SK-N-SH (cell line): ENCODE data around the gene MS4A8.
"Not testable (repeated sequence)": the region's sequence is repeated elsewhere in the genome, so short reads cannot be mapped to it uniquely, and the experiment has no call there.

Source experiments
- CTCF ChIP-seq: fragments of 200-600 bp; sonication (generic); IDR thresholded peaks from 2 replicates; pipeline ENCODE4 v1.6.1; 2017; ENCODE audit warnings: antibody characterized with exemption, mild to moderate bottlenecking, moderate library complexity
- EP300 ChIP-seq, 2 experiments: IDR thresholded peaks; 2 replicates each; pipeline versions ENCODE4 v1.4.0 to v1.6.1; 2012; ENCODE audit warnings: borderline replicate concordance in 1 of 2, low read depth in 1 of 2, low read length in 1 of 2
- EZH2phosphoT487 ChIP-seq: fragments of 200-600 bp; sonication (generic); IDR thresholded peaks from 2 replicates; pipeline ENCODE4 v1.6.1; 2017; ENCODE audit warnings: low read depth, mixed run types, mild to moderate bottlenecking, antibody characterized with exemption, moderate library complexity, borderline replicate concordance
- FOXJ3 ChIP-seq: sonication (generic); formaldehyde crosslinking; IDR thresholded peaks from 2 replicates; pipeline ENCODE4 v1.5.1; 2020; ENCODE audit warnings: mild to moderate bottlenecking, missing genetic modification reagents
- JUND ChIP-seq: IDR thresholded peaks from 2 replicates; pipeline ENCODE4 v1.4.0; 2012
- MAX ChIP-seq: IDR thresholded peaks from 2 replicates; pipeline ENCODE4 v1.4.0; 2012; ENCODE audit warnings: low read depth
- POLR2AphosphoS5 ChIP-seq: IDR thresholded peaks from 2 replicates; pipeline ENCODE4 v1.6.1; 2012; ENCODE audit warnings: low read depth, low read length
- SIN3A ChIP-seq: IDR thresholded peaks from 2 replicates; pipeline ENCODE4 v1.6.1; 2012; ENCODE audit warnings: low read depth, mild to moderate bottlenecking, low read length, moderate library complexity, borderline replicate concordance
- TAF1 ChIP-seq: IDR thresholded peaks from 2 replicates; pipeline ENCODE4 v1.6.1; 2012; ENCODE audit warnings: low read depth, mild to moderate bottlenecking, low read length, moderate library complexity, borderline replicate concordance

- not testable (repeated sequence) for TF ChIP-seq CTCF; EP300 (IDR thresholded peaks at IDR 0.05; ENCODE audit: borderline replicate concordance in 1 of 2, low read depth in 1 of 2, low read length in 1 of 2); POLR2AphosphoS5; SIN3A; MAX; EZH2phosphoT487; TAF1; JUND; FOXJ3 (CRISPR knock-in tag)
These were observed 14.9 kb upstream of the MS4A8 start for GRCh38 chr11:60684541-60684848.
